ENCODE measurements around the gene RNF19B.

Gene RNF19B

GRCh38 chr1:32960342-32960741, 4.3 kb downstream of the RNF19B start:
- TF ChIP-seq, protein P1, sequence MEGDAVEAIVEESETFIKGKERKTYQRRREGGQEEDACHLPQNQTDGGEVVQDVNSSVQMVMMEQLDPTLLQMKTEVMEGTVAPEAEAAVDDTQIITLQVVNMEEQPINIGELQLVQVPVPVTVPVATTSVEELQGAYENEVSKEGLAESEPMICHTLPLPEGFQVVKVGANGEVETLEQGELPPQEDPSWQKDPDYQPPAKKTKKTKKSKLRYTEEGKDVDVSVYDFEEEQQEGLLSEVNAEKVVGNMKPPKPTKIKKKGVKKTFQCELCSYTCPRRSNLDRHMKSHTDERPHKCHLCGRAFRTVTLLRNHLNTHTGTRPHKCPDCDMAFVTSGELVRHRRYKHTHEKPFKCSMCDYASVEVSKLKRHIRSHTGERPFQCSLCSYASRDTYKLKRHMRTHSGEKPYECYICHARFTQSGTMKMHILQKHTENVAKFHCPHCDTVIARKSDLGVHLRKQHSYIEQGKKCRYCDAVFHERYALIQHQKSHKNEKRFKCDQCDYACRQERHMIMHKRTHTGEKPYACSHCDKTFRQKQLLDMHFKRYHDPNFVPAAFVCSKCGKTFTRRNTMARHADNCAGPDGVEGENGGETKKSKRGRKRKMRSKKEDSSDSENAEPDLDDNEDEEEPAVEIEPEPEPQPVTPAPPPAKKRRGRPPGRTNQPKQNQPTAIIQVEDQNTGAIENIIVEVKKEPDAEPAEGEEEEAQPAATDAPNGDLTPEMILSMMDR (conservative IDR thresholded peaks at IDR 0.05; ENCODE audit: low read depth, low read length), result no peak
- no peak overlapping the region for H3K4me3 ChIP-seq (ENCODE audit: low read length)
- DNase-seq (ENCODE audit: low read depth), result no peak

DNA sequence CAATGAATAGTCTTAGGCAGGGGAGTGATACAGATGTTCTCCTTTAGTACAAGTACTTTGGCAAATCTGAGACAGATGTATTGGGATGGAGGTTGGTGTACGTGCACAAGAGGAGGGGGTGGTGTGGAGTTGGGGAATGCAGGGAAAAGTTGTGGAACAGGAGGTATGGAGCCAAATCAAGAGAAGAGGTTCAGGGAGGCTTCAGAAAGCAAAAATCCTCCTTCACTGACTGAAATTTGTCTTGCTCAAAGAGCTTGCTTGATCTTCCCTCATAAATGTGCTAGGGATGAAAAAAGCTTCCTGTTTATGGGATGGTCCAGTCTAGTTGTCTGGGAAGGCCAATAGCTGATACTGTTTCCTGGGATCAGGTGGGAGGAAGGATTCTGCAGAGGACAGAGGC, 5.8 kb downstream of the RNF19B start:
- no peak for DNase-seq (ENCODE audit: low read depth)
- TF ChIP-seq, protein P1 (conservative IDR thresholded peaks at IDR 0.05; ENCODE audit: low read depth, low read length), result no peak

GRCh38 chr1:32957017-32957416, 7.6 kb downstream of the RNF19B start:
- no peak overlapping the region for H3K4me3 ChIP-seq (ENCODE audit: low read length)
- no peak for DNase-seq (ENCODE audit: low read depth)
- TF ChIP-seq, protein P1 (conservative IDR thresholded peaks at IDR 0.05; ENCODE audit: low read depth, low read length), result no peak

More for the DNA sequence above, 5.8 kb downstream of the RNF19B start:
- H3K4me3 ChIP-seq (ENCODE audit: low read length), result no peak overlapping the region

- DNase-seq (ENCODE audit: low read depth), result no peak
- H3K4me3 ChIP-seq (ENCODE audit: low read length), result no peak overlapping the region
- TF ChIP-seq, protein P1 (conservative IDR thresholded peaks at IDR 0.05; ENCODE audit: low read depth, low read length), result no peak
Observed at GRCh38 chr1:32954168-32954567, 10.4 kb downstream of the RNF19B start.

DNA sequence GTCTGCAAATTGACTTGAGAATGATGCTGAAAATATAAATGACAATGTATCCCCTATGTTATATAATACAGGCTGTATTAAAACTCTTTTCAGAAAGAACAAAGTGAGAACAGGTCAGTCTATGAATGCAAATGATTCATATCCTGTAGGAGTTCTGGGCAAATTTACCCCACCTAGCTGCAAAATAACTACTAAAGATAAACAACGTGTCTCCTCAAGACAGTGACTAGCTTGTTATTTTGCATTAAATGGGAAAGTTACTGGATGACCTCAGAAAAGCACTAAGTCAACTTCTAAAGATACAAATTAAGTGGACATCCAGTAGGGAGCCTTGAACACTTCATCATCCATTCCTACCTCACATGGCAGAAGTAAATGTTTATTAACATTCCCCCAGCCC, 11.1 kb downstream of the RNF19B start:
- H3K4me3 ChIP-seq (ENCODE audit: low read length), result no peak overlapping the region
- DNase-seq (ENCODE audit: low read depth), result no peak
- TF ChIP-seq, protein P1 (conservative IDR thresholded peaks at IDR 0.05; ENCODE audit: low read depth, low read length), result no peak

DNA sequence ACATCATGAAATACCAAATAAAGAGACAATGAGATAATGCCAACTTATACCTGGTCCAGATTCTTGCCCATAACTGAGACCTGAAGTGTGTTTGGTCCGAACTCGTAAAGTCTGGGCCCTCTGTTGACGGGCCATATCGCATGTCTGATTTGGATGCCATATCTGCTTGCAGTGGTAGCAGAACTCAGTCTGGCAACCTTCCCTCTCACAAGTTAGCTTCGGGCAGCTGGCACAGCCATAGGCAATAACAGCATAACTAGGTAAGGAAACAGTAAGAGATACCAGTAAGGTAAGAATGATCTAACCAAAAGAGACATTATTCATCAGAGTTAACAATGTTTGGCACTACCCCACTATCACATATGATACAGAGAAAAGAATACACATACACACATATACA, 15.1 kb downstream of the RNF19B start:
- no peak for DNase-seq (ENCODE audit: low read depth)
- TF ChIP-seq, protein P1 (conservative IDR thresholded peaks at IDR 0.05; ENCODE audit: low read depth, low read length), result no peak
- no peak overlapping the region for H3K4me3 ChIP-seq (ENCODE audit: low read length)

GRCh38 chr1:32948905-32949304, 15.7 kb downstream of the RNF19B start:
- TF ChIP-seq, protein P1 (conservative IDR thresholded peaks at IDR 0.05; ENCODE audit: low read depth, low read length), result no peak
- no peak overlapping the region for H3K4me3 ChIP-seq (ENCODE audit: low read length)
- DNase-seq (ENCODE audit: low read depth), result no peak
